Activated CD4-positive, alpha-beta memory T cell treated with anti-CD3 and anti-CD28 coated beads for 36 hours (primary cell): ENCODE measurements around the gene MRPL30. TPM values are rescaled to one million over a fixed set of nuclear protein-coding genes. Genes with fewer than 3 reads are reported as not detected.

Experiments
- CTCF ChIA-PET: fragments of 350-600 bp; sonication (Branson Sonifier 250); formaldehyde crosslinking; loops from one replicate; lab custom pipeline; 2021; ENCODE audit warnings: antibody characterized with exemption, inconsistent platforms; lab: Charles Lee
- POLR2A ChIA-PET: fragments of 350-600 bp; sonication (Branson Sonifier 250); formaldehyde crosslinking; loops from one replicate; lab custom pipeline; 2021; ENCODE audit warnings: antibody characterized with exemption; lab: Charles Lee
- DNase-seq: peaks from one replicate; pipeline ENCODE4 v3.0.0-alpha.2; 2020
- H3K27ac Mint-ChIP-seq: one replicate; pipeline ENCODE4 v1.8.0; 2021; ENCODE audit warnings: mixed read lengths
- H3K27me3 Mint-ChIP-seq: one replicate; pipeline ENCODE4 v1.8.0; 2021; ENCODE audit warnings: mixed read lengths
- H3K36me3 Mint-ChIP-seq: one replicate; pipeline ENCODE4 v1.8.0; 2021; ENCODE audit warnings: mixed read lengths
- H3K4me1 Mint-ChIP-seq: one replicate; pipeline ENCODE4 v1.8.0; 2021; ENCODE audit warnings: low read depth, mixed read lengths
- H3K4me3 Mint-ChIP-seq: one replicate; pipeline ENCODE4 v1.8.0; 2021; ENCODE audit warnings: mild to moderate bottlenecking, mixed read lengths
- H3K9me3 Mint-ChIP-seq: one replicate; pipeline ENCODE4 v1.8.0; 2021; ENCODE audit warnings: mixed read lengths
- intact Hi-C: fragments of 100-400 bp; cut with micrococcal nuclease; formaldehyde crosslinking; loops from one replicate; pipeline ENCODE4 v1.15.1; 2023
- total RNA-seq, 2 experiments: library from RNA; stranded (reverse); gene quantifications; one replicate each; pipeline ENCODE4 v1.2.3, GENCODE V29; 2021

The MRPL30 gene
- total RNA-seq, 2 experiments from 2014 or later = 30.3 to 30.8 TPM

DNA sequence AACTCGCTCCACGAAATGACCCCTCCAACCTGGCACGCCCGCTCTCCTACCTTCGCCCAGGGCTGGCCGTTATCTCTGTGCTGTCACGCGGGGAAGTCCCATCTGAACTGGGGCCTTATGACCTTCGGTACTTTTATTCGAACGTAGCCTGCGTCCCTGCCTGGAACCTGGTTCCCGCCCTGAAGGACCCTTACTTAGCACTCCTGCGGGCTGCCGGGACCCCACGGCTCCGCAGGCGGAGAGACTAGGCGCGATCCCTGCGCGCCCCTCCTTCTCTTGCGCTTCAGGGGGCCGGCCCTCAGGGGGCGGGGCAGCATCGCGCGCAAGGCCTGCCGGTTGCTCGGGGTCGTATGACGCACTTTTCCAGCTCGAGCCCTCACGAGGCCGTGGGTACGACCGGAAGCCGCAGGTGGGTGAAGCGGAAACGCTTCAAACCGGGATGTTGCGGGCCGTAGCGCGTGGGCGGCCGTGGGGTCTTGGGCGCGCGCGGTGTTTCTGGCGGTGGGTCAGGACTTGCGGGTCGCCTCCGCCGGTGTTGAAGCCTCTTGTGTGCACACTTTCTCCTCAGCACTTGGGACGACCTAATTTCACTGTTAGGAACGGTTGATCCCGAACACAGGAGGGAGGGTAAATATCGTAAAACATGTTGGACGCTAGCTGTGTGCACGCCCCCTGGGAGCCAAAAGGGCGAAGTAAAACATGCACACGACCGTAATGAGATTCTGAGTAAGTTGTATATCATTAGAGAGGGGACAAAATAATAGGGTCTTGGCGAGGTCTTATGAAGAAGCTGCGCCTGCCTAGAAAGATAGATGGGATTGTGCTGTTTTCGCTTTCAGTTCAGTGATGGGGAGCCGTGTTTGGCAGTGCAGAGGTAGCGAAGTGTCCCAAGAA lies 26.1 kb upstream of the MRPL30 start, which contains the start of the genes LIPT1 and TSGA10:
Gene LIPT1, plus strand, starts transcription at position 325 of the 894 bp plus-strand sequence. CDS start 6,991 bp downstream, outside the sequence.
Gene TSGA10, minus strand, starts transcription at position 300 of the 894 bp plus-strand sequence. CDS start 45,503 bp downstream, outside the sequence.
- ChIA-PET CTCF (interaction anchor here (1.1 to 1.8 kb wide), 2 partner anchors 14 to 23 kb away, joined by 3 to 5 read pairs; no protein-coding TSS in a partner anchor), POLR2A (interaction anchor here (0.9 to 3.0 kb wide), 4 partner anchors 13 to 182 kb away, joined by 3 to 13 read pairs (median 9); partner anchors contain the start of genes C2orf15, EIF5B, MITD1 and MRPL30)
- intact Hi-C loops = loop anchor here (1.0 to 10.0 kb wide), 6 partner anchors 14 to 700 kb away; partner anchors contain the start of genes C2orf15, MGAT4A, MITD1 and MRPL30
- peaks cover 24% of the 10 kb centered on the region for H3K4me1 Mint-ChIP-seq
- H3K4me3 Mint-ChIP-seq = no peak within 1 kb of the TSS
- H3K36me3 Mint-ChIP-seq = peaks cover 7% of the 10 kb centered on the region
- H3K27me3 Mint-ChIP-seq = no peaks in the 10 kb centered on the region
- peak within 1 kb of the TSS; percentile 91 for H3K27ac Mint-ChIP-seq
- H3K9me3 Mint-ChIP-seq = no peaks in the 10 kb centered on the region
- peak; percentile 96 for DNase-seq

DNA sequence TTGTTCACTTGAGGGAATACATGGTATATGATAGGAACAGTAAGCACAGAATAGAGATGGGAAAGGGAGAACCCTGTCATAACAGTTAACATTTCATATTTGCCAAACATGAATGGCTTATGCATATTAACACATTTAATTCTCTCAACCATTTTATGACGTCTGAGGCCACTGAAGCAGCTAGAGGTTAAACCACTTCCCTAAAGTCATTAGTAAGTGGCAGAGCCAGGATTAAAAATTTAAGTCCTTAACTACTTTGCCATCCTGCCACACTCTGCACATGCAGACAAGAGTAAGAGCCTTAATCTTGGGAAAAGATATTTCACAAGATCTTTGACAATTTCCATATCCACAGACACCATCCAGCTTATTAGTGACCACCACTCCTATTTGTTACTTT lies 24.1 kb upstream of the MRPL30 start:
- Mint-ChIP-seq H3K27ac (no peak overlapping the region), H3K4me3 (no peak overlapping the region), H3K9me3 (no peaks in the 10 kb centered on the region), H3K27me3 (no peaks in the 10 kb centered on the region), H3K4me1 (peaks cover 19% of the 10 kb centered on the region), H3K36me3 (peaks cover 7% of the 10 kb centered on the region)
- DNase-seq = no peak
- intact Hi-C loops = loop anchor here (10.0 kb wide), 2 partner anchors 422 to 702 kb away; partner anchors contain the start of gene MGAT4A
- POLR2A ChIA-PET = interaction anchor here (3.0 kb wide), 1 partner anchor 24 kb away, joined by 12 read pairs; the partner anchor contains the start of genes MITD1 and MRPL30
- CTCF ChIA-PET = interaction anchor here (1.0 to 1.4 kb wide), 2 partner anchors 16 to 23 kb away, joined by 3 to 7 read pairs; partner anchors contain the start of gene MITD1

DNA sequence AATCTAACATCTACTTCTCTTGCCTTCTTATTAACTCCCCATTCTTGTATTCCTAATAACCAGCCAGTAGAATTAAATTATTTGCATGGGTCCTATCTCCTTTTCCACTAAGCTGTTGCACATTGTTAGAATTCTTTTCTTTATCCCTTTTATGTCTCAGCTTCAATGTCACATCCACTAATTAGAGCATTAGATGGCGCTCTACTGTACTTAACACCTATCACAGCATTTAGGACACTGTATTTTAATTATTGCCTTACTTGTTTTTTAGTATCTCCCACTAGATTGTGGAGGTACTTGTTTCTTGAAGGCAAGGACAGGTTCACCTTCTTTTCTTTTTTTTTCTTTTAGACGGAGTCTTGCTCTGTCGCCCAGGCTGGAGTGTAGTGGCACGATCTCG lies 22.4 kb upstream of the MRPL30 start:
- Mint-ChIP-seq H3K27me3 (no peaks in the 10 kb centered on the region), H3K4me1 (peaks cover 19% of the 10 kb centered on the region), H3K9me3 (no peaks in the 10 kb centered on the region), H3K27ac (no peak overlapping the region), H3K36me3 (peaks cover 7% of the 10 kb centered on the region), H3K4me3 (no peak overlapping the region)
- POLR2A ChIA-PET = no interaction called here
- DNase-seq = no peak
- CTCF ChIA-PET = interaction anchor here (1.1 to 1.5 kb wide), 2 partner anchors 15 to 21 kb away, joined by 5 read pairs; no protein-coding TSS in a partner anchor
- intact Hi-C loops = loop anchor here (10.0 kb wide), 2 partner anchors 424 to 704 kb away; partner anchors contain the start of gene MGAT4A

DNA sequence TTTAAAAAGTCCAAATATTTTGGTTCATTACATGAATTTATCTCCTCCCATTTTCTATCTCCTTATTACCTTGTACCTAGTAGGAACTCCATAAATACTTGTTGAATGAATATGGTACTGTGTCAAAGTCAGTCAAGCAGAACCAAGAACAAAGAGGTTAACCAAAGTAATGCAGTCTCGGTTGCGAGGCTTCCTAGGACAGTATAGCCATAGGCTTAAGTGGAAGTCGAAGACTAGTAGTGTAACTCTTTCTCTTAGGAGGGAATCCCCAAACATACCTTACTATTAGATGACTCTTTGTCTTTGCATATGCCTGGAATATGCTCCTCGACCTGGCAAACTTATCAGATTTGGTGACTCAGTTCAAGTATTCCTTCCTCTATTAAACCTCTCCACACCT lies 21.4 kb upstream of the MRPL30 start:
- CTCF ChIA-PET = no interaction called here
- H3K4me3 Mint-ChIP-seq = no peak overlapping the region
- DNase-seq = no peak
- no peak overlapping the region for H3K27ac Mint-ChIP-seq
- intact Hi-C loops = loop anchor here (10.0 kb wide), 2 partner anchors 425 to 705 kb away; partner anchors contain the start of gene MGAT4A
- H3K9me3 Mint-ChIP-seq = no peaks in the 10 kb centered on the region
- H3K4me1 Mint-ChIP-seq = peaks cover 19% of the 10 kb centered on the region
- peaks cover 3% of the 10 kb centered on the region for H3K36me3 Mint-ChIP-seq
- POLR2A ChIA-PET = no interaction called here
- no peaks in the 10 kb centered on the region for H3K27me3 Mint-ChIP-seq

DNA sequence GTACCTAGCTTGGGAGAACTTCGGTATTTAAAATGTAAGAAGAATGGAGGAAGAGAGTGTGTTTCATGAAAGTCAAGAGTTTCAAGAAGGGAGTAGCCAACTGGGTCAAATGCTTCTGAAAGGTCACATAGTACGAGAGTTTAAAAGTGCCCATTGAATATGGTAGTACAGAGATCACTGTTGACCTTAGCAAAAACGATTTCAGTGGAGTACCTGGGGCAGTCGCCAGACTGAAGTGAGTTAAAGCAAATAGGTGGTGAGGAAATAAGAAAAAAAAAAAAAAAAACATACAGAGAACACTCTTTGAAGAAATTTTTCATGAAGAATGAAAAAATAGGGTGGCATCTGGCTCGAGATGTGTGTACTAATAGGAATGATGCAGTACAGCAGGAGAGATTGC lies 14.8 kb upstream of the MRPL30 start:
- no peak overlapping the region for H3K4me3 Mint-ChIP-seq
- intact Hi-C loops = no loop called here
- DNase-seq = no peak
- ChIA-PET POLR2A (no interaction called here), CTCF (interaction anchor here (1.5 kb wide), 1 partner anchor 11 kb away, joined by 3 read pairs; no protein-coding TSS in a partner anchor)
- peak overlapping the region; percentile 10 for H3K27ac Mint-ChIP-seq
- peaks cover 21% of the 10 kb centered on the region for H3K36me3 Mint-ChIP-seq
- no peaks in the 10 kb centered on the region for H3K27me3 Mint-ChIP-seq
- H3K9me3 Mint-ChIP-seq = no peaks in the 10 kb centered on the region
- peaks cover 17% of the 10 kb centered on the region for H3K4me1 Mint-ChIP-seq

DNA sequence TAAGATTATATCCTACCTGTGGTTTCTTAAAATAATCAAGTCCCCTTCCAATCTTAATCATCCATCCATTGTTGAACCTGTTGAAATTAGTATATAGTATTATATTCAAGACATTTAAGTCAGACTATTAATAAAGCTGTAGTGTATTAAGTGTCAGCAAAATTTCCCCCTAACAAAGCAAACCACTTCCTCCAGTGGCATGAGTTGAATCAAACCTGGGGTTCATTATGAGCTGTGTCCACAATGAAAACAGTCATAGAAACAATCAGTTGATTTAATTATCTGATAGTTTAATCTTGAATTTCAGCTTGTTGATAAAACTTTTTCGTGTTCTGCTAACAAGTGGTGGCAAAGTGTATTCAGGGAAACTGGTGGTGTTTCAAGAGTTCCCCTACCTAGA lies 11.4 kb upstream of the MRPL30 start:
- peaks cover 27% of the 10 kb centered on the region for H3K36me3 Mint-ChIP-seq

DNA sequence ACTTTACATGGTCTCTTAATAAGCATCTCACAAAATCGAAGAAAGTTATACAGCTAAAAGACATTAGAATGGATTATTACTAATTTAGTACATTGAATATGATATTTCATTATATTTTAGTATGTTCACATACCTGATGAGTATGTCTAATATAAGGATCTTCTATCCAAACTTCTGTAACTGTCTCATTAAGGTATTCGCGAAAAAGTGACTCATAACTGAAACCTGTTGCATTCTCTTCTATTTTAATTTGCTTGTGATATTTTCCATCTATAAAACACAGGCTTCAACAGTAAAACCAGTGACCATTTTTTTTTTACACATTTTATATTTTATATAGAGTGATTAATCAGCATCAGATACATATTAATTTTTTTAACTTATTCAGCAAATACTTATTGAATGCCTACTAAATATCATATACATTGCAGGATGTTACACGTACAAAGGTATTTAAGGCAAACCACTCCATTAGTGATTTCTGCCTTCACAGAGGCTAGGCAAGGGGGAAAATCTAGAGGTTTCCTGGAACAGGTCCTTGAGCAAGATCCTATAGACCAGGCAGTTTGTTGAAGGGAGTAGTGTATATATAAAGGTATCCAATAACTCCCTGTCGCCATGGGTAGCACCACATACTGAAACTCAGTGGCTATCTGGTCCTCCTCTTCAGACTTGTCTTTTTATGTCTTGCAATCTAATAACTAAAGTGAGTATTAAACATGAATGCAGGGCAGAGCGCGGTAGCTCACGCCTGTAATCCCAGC lies 9.4 kb upstream of the MRPL30 start:
- Mint-ChIP-seq H3K27me3 (no peaks in the 10 kb centered on the region), H3K27ac (peak overlapping the region; percentile 49), H3K4me1 (peaks cover 34% of the 10 kb centered on the region), H3K9me3 (no peaks in the 10 kb centered on the region), H3K4me3 (no peak overlapping the region), H3K36me3 (peaks cover 27% of the 10 kb centered on the region)
- intact Hi-C loops = loop anchor here (1.0 to 10.0 kb wide), 2 partner anchors 8 to 337 kb away; no protein-coding TSS in a partner anchor
- ChIA-PET POLR2A (no interaction called here), CTCF (interaction anchor here (0.9 kb wide), 1 partner anchor 8 kb away, joined by 4 read pairs; no protein-coding TSS in a partner anchor)
- DNase-seq = no peak

More for the DNA sequence above, 11.4 kb upstream of the MRPL30 start:
- no peak for DNase-seq
- ChIA-PET POLR2A (interaction anchor here (1.0 kb wide), 1 partner anchor 29 kb away, joined by 3 read pairs; no protein-coding TSS in a partner anchor), CTCF (interaction anchor here (1.3 kb wide), 1 partner anchor 11 kb away, joined by 6 read pairs; the partner anchor contains the start of genes MITD1 and MRPL30)
- H3K9me3 Mint-ChIP-seq = no peaks in the 10 kb centered on the region
- peak overlapping the region; percentile 26 for H3K27ac Mint-ChIP-seq
- intact Hi-C loops = no loop called here
- H3K4me3 Mint-ChIP-seq = no peak overlapping the region
- H3K4me1 Mint-ChIP-seq = peaks cover 28% of the 10 kb centered on the region
- no peaks in the 10 kb centered on the region for H3K27me3 Mint-ChIP-seq

DNA sequence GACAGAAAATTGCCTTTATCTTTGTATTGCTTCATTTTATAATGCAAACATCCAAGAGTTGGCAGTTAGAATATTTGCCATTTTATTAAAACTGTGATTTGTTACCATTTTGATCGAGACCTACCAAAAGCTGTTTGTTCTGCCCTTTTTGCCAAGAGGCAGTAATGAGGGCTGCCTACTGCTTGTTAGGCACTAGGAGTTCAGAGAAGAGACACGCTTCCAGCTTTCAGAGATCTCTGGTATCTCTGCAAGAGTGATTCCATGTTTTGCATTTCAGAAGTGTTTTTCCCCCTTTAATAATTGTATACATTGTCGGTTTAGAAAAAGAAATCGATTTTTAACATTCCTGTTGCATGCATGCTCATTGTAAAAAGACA lies 628 bp downstream of the MRPL30 start:
- Mint-ChIP-seq H3K4me1 (peaks cover 48% of the 10 kb centered on the region), H3K36me3 (peaks cover 4% of the 10 kb centered on the region), H3K27me3 (no peaks in the 10 kb centered on the region), H3K4me3 (peak overlapping the region; percentile 98), H3K9me3 (no peaks in the 10 kb centered on the region), H3K27ac (peak overlapping the region; percentile 97)
- intact Hi-C loops = loop anchor here (1.0 kb wide), 4 partner anchors 27 to 309 kb away; partner anchors contain the start of genes C2orf15, LIPT1, REV1 and TSGA10
- ChIA-PET POLR2A (interaction anchor here (0.7 kb wide), 1 partner anchor 40 kb away, joined by 5 read pairs; the partner anchor contains the start of gene C2orf15), CTCF (interaction anchor here (0.9 kb wide), 1 partner anchor 14 kb away, joined by 4 read pairs; no protein-coding TSS in a partner anchor)
- DNase-seq = no peak

DNA sequence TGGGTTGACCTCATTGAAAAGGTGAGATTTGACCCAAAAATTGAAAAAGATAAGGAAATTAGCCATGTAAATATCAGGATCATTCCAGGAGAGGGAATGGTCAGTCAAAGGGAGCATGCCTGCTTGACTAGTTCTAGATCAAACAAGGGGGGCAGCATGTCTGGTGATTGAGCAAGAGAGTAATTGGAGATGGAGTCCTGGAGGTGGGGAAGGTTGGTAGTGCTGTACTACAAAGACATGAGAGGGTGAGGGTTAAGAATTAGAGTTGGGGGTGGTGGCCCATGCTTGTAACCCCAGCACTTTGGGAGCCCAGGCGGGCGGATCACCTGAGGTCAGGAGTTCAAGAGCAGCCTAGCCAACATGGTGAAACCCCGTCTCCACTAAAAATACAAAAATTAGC lies 2.0 kb downstream of the MRPL30 start:
- Mint-ChIP-seq H3K36me3 (peaks cover 5% of the 10 kb centered on the region), H3K4me3 (no peak overlapping the region), H3K27ac (no peak overlapping the region), H3K27me3 (no peaks in the 10 kb centered on the region), H3K4me1 (peaks cover 45% of the 10 kb centered on the region), H3K9me3 (no peaks in the 10 kb centered on the region)
- CTCF ChIA-PET = no interaction called here
- no peak for DNase-seq
- POLR2A ChIA-PET = no interaction called here
- intact Hi-C loops = no loop called here

DNA sequence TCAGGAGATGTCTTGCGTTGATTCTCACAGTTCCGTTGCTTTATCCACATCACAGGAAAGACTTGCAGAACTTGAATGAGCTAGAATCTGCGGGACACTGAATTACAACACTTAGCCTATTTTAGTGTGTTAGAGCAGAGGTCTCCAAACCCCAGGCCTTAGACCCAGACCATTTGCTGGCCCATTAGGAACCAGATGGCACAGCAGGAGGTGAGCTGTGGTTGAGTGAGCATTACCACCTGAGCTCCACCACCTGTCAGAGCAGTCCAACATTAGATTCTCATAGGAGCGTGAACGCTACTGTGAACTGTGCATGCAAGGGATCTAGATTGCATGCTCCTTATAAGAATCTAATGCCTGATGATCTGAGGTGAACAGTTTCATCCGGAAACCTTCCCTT lies 3.8 kb downstream of the MRPL30 start:
- no peak for DNase-seq
- intact Hi-C loops = no loop called here
- ChIA-PET POLR2A (no interaction called here), CTCF (no interaction called here)
- no peak overlapping the region for H3K4me3 Mint-ChIP-seq
- H3K9me3 Mint-ChIP-seq = no peaks in the 10 kb centered on the region
- H3K27me3 Mint-ChIP-seq = no peaks in the 10 kb centered on the region
- peaks cover 41% of the 10 kb centered on the region for H3K4me1 Mint-ChIP-seq
- H3K36me3 Mint-ChIP-seq = peaks cover 10% of the 10 kb centered on the region
- no peak overlapping the region for H3K27ac Mint-ChIP-seq

DNA sequence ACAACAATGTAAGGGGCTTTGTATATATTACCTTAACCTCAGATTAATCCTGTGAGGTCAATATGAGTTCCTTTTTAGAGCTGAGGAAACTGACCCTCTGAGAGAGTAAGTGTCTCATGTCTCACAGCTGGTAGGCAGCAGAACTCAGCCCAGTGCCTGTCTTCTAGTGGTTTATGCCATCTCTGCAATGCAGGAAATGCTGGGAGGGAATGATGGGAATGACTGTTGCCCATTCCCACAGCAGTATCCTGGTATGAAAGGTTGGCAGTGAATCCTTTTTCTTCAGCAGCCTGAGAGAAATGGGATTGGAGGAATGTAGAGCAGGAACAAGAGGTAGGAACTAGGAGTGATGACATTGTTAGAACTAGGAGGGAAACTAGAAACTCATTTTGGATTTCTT lies 6.0 kb downstream of the MRPL30 start:
- CTCF ChIA-PET = no interaction called here
- Mint-ChIP-seq H3K27ac (no peak overlapping the region), H3K36me3 (peaks cover 24% of the 10 kb centered on the region), H3K27me3 (no peaks in the 10 kb centered on the region), H3K4me3 (no peak overlapping the region), H3K4me1 (peaks cover 35% of the 10 kb centered on the region), H3K9me3 (no peaks in the 10 kb centered on the region)
- DNase-seq = no peak
- intact Hi-C loops = no loop called here
- POLR2A ChIA-PET = no interaction called here
